G401 (cell line): ENCODE data around the gene CALCR. TPM values are rescaled to one million over a fixed set of nuclear protein-coding genes. Genes with fewer than 3 reads are reported as not detected.
A peak's percentile ranks its signal among the peaks of the same experiment; 100 is the strongest.

Source experiments
- DNase-seq: peaks from one replicate; pipeline ENCODE4 v3.0.0-alpha.2; 2015; ENCODE audit warnings: low spot score
- in situ Hi-C: cut with HindIII; loops from 2 replicates; pipeline ENCODE4 v1.10.0; 2016; ENCODE audit warnings: low sequenced_read_pairs, mixed read lengths
- total RNA-seq: library from RNA; depleted of rRNA; stranded (reverse); fragments of >200 nt; shearing (Covaris generic); gene quantifications from 2 replicates; pipeline ENCODE4 v1.2.3, GENCODE V29; 2014

Gene CALCR
- total RNA-seq, 1 experiment from 2014 or later, result not detected

DNA sequence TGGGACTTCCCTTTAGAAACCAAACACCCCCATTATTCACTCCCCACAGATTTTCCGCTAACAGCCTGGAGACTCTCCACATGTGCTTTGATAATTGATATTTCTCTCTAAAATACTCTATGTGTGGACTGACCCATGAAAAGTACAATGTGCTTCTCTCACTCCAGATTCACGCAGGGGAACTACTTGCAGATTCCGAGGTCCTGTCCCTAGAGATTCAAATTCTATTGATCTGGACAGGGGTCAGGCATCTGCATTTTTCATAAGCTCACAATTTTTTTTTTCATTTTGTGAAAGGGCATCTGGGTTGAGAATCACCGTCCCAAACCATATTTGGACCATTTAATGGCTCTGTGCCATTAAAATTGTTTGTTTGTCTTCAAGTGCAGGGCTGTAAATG lies 98.7 kb downstream of the CALCR start:
- in situ Hi-C loops, result no loop called here
- no peak for DNase-seq

DNA sequence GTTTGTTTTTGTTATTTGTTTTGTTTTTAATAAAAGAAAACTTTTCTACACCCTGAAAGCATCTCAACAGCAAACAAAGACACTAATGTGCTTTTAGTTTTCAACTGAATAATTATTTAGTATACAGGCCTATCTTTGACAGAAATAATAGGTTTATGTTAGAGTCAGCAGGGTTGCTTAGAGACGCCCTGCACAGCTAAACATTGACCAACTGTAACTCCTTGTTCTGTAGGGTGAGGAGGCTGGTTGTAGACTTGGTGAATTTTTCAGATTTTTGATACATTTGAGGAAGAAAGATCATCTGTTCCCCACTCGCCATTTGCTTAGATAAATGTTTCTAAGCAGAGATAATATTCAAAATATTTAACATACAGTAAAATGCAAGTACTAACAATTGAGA lies 103.1 kb downstream of the CALCR start:
- no peak for DNase-seq
- in situ Hi-C loops, result no loop called here

DNA sequence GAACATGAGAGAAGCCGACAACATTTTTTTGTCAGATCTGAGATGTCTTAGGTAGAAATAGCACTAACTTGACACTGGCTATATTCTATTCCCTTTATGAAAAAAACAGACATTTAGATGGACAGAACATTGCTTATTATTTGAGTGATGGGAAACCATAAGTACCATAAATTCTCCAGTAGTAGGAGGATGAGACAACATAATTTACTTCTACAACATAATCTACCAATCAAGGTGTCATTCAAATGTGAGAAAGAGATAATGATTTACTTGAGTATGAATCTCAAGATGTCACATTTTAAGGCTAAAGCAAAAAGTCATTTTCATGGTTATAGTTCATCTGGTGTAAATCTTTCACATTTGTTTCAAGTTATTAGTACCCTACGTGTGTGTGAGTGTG lies 110.8 kb downstream of the CALCR start:
- in situ Hi-C loops, result no loop called here
- DNase-seq, result no peak

DNA sequence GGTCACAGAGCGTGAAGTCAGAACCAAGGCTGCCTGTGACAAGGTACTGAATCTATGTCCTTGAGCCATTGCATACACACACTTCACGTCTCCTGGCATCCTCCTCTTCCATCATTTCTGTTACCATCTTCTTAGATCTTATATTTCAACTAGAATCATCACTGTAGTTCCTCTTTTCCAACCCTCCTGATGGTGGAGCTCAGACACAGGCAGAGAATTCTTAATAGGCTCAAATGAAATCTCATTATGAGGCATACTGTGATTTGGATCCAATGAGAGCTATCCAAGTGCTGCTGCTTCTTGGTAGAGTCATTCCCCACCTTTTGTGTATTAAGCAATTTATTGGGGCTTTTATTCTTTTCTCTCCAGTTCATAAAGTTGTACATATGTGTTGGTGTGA lies 113.2 kb downstream of the CALCR start:
- peak; percentile 44 for DNase-seq
- in situ Hi-C loops, result no loop called here

DNA sequence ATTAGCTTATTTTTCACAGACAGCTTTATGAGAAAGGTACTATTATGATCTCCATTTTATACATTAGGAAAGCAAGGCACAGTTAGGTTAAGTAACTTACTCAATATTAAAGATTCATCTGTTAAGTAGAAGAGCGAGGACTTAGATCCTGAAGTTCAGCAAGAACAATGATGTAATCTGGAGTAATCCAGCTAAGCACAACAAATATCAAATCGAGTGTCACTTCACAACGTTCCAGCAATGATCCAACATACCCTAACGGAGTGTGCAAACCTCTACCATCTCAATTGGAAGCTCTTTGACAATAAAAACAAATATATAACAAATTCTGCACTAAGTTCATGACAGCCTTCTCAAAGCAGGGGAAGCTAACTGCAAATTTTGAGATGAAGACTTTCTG lies 121.3 kb downstream of the CALCR start:
- DNase-seq, result no peak
- in situ Hi-C loops, result no loop called here

DNA sequence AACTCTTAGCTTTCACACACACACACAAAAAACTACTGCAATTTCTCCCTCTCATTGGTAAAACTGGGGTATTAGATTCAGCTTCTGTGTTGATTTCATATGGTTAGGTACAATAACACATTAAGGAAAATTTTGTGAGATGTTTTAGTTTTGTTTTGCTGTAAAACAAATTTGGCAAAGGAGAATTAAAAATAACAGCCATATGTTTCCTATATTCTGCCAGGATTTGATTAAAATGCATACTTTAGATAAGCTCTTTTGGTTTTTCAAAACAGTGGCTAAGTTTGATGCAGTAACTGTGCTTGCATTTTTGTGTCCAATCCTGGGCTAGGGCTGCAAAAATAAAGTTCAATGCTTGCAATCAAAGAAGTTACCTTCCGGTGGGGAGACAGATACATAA lies 126.3 kb downstream of the CALCR start:
- no peak for DNase-seq
- in situ Hi-C loops, result no loop called here

DNA sequence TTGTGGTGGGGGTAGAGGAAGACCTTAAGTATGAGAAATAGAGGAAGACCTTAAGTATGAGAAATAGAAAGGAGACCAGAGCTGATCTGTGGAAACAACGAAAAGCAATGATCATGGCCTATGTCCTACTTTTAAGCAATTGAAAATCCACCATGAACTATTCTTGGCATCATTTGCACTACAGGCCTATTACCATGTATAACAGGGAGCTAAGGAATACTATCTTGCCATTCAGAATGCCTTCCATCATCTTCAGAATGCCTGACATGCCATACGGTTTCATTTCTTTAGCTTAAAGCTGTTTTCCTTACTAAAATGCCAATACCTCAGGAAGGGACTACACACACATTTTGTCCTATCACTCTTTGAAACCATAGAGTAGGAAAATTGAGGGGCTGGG lies 127.0 kb downstream of the CALCR start:
- in situ Hi-C loops, result no loop called here

DNA sequence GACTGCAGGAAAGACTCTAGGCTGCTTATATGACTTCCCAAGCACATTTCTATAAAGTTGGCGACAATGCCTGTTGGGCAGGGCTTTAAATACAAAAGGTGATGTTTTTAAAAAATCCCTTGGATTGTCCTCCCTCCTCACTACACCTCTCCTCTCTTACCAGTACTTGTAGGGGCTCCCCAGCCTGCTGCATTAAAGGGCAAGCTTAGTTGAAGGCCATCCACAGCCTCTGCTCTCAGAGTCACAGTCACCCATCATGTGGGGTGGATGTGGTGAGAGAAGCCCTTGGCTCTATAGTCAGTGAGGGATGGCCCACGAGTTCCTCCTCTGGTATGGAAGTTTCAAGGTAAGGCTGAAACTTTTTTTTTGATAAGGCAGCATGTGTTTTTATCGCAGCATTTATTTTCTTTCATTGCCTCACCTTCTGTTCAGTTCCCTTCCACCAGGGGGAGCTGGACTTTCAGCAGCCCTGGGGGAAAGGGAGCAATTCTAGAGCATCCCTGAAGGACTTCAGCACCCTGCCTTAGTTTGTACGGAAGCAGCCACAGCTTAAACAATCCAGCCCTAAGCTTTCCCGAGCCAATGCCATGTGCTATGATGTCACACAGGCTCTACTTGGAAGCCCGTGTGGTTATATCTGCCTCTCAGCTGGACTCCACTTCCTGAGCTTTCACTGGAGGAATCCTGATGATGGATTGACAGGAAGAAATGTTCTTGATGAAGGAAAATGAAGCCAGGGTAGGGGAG lies 131.9 kb downstream of the CALCR start:
- in situ Hi-C loops, result no loop called here
- no peak for DNase-seq

More for the DNA sequence above, 127.0 kb downstream of the CALCR start:
- no peak for DNase-seq

DNA sequence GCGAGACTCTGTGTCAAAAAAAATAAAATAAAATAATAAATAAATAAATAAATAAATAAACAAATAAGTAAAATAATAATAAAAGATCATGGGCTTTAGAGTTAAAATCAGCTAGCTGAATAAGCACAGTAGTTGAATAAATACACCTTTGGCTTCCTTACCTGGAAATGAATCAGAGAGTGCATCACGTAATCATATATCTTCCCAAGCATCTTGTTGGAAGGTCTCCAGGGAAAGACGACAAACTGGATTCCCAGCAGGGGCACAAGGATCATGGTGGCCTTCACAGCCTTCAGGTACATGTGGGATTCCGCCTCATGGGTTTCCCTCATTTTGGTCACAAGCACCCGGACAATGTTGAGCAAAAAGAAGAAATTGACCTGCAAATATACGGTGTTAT lies 138.7 kb downstream of the CALCR start:
- in situ Hi-C loops, result no loop called here

DNA sequence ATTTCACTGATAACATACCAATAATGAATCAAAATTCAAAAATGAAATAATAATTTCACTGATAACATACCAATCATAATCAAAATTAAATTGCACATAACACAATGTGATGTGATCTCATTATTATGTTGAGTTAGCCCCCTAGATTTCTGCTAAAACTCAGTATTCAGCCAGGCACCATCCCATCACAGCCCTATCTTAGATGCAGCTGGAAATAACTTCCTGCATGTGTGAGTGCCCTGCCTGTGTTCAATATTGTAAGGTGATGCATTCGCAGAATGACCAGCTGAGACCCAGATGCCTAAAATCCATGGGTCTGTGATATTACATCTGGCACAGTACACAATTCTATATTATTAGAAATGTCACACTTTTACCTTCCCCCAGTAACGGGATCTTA lies 142.4 kb downstream of the CALCR start:
- DNase-seq, result no peak
- in situ Hi-C loops, result no loop called here

More for the DNA sequence above, 138.7 kb downstream of the CALCR start:
- DNase-seq, result no peak

DNA sequence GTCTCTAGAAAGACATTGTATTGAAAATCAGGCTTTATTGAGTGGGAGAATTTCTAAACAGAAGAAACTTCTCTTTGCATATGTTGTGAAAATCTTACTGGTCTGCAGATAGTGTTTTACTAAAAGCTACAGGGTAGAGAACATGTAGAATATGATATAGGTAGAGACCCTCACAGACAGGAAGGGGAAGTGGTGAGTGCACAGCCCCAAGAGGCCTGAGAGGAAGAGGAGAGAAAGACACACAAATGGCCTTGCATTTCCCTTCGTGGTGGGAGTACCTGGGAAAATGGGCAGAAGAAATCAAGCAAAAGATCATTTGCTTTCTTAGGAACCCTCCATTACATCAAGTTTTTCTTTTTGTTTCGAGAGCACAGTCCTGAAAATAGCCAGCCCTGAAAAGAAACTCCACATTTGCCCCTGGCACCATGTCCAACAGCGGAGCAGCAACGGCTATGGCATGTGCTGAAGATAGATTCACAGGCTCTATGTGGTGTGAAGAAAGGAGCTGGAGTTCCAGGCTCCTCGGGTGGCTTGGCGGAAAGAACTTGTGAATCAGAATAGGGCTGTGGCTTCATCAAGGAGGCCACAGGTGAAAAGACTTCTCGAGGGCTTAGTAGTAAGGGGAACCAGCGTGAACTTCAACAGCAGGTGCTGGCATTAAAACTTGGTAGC lies 143.5 kb downstream of the CALCR start:
- no peak for DNase-seq
- in situ Hi-C loops, result no loop called here

DNA sequence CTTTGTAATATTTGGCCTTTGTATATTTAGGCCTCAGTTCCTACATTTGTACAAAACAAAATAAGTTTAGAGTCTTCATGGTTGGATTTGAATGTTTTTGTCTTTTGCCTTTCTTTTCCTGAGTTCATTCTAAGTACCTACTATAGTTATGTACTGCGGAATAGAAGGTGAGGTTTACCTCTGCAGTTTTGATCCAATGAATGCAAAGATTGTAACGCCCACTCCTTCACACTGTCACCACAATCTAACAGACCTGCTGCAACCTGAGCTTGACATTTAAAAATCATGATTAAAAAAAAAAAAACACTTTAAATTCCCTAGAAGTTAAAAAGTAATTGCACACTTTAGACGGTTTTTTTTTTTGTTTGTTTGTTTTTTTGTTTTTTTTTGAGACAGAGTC lies 145.0 kb downstream of the CALCR start:
- in situ Hi-C loops, result no loop called here
- DNase-seq, result no peak

DNA sequence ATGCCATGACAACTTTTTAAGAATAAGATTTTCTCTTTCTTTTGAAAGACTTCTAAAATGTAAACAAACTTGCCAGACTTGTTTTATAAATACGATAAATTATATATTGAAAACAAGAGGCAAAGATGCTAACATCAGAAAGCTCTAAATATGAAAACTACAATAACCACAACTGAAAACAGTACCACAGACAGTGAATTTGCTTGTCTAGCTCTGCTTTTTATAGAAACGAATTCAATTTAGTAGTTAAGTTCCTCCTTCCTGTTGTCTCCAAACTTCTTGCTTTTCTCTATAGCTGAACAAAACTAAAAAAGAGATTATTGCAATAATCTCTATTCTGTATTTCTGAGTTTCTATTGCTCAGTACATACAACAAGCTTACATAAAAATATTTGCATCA lies 147.4 kb downstream of the CALCR start:
- no peak for DNase-seq
- in situ Hi-C loops, result no loop called here

DNA sequence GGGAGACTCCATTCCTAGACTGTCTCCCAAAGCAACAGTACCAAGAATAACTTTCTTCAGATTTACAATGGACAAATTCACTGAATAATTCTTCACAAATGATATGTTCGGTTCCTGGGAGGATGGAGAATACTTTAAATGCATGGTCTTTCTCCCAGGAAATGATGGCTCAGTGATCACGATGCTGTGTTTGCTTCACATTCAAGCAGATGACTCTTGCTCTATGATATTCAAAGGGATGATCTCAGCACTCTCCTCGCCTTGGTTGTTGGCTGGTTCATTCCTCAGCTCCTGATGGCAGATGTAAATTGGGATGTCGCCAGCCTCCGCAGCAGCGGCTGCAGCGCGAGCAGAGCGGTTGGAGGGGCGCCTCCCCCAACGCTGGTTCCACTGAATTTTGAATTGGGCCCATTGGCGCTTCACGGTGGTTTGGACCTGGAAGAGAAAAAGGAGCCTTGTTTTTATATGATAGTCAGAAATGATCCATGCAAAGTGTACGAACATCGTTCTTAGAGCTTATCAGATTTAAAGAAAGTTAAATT lies 148.3 kb downstream of the CALCR start:
- in situ Hi-C loops, result no loop called here

DNA sequence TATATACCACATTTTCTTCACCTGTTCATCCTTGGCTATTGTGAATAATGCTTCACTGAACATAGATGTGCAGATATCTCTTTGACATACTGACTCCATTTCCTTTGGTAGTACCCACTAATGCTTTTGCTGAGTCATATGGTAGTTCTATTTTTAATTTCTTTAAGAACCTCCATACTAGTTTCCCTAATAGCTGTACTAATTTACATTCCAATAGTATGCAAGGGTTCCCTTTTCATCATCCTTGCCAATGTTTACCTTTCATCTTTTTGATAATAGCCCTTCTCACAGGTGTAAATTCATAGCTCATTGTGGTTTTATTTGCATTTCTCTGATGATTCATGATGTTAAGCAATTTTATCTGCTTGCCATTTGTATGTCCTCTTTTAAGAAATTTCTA lies 159.9 kb downstream of the CALCR start:
- in situ Hi-C loops, result no loop called here
- no peak for DNase-seq

More for the DNA sequence above, 148.3 kb downstream of the CALCR start:
- no peak for DNase-seq

DNA sequence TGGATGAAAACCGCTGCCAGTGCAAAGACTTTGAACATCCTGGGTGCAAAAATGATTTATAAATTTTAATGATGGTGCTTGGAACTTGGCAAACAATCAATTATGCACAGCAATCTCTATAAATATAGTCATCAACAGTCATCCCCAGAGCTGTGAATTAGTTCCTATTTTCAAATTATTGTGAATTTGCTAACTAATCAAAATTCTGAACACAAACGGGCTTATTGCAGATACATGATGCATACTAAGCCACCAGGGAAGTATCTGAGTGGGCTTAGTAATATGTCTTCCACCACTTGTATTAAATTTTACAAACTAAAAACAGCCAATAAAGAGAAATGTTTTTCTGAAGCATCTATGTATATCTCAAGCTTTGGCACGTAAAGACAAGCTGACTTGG lies 165.2 kb downstream of the CALCR start:
- in situ Hi-C loops, result no loop called here
- DNase-seq, result no peak

DNA sequence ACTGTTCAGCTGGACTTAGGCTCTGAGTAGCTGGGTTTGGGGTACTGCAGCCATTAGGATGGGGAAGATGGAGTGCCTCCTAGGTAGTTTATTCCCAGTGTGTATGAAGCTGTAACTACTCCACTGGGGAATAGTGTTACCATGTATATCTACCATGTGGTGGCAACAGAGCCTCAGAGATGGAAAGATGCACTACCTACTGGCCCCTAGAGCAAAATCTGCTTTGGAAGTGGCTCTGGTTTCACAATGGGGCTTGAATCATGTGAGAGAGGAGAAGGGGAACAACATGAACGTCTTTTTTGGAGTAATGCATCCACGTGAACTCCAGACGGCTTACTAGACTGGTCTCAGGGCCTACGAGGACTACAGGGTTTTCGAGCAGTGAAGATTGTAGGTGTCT lies 167.3 kb downstream of the CALCR start:
- DNase-seq, result no peak
- in situ Hi-C loops, result no loop called here

DNA sequence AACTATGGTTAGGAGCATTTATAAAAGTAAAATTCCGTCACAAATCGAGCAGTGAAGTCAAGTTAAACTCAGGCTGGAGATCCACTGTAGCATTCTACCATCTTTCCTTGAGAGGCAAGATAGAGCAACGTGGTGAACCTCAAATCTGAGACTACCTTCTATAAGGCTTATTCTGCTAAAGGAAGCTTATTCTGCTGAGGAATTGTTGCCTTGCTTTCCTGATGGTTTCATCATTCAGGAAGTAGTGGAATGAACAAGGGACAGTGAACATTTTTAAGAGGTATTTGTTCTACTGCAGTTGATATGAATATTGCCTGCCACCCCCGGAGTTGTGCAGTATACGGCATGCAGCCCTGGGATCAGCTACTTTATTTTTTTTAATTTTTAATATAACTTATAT lies 171.6 kb downstream of the CALCR start:
- in situ Hi-C loops, result no loop called here
- DNase-seq, result no peak

DNA sequence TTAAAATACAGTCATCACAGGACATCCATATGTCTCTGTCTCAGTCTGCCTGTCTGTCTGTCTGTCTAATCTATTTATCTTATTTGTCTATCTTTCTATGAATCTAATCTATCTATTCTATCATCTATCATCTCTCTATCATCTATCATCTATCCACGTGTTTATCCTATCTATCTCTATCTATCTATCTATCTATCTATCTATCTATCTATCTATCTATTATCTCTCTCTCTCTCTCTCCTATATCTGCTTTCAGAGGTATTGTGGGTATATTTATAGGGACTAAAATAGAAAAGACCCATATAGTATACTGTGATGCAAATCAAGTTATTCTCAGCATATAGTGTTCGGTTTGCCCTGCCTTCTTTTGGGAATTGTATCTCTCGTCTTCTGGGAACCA lies 174.9 kb downstream of the CALCR start:
- in situ Hi-C loops, result no loop called here
- DNase-seq, result no peak

DNA sequence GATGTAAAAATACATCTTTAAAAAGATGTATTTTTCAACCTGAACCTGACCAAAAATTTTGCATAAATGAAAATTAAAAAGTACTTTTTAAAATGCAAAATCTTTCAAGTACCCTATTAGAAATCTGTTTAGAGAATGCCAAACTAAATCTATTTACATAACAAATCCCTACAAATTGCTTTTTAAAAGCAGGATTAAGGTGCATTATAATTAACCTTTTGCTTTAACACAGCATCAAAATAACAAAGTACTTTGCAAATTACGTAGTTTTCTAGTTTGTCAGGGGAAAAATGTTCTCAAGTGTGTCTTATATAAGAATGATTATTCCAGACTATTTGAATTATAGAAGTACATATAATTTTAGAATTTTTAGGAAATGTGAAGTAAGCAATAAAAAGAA lies 181.5 kb downstream of the CALCR start:
- in situ Hi-C loops, result no loop called here
- no peak for DNase-seq

DNA sequence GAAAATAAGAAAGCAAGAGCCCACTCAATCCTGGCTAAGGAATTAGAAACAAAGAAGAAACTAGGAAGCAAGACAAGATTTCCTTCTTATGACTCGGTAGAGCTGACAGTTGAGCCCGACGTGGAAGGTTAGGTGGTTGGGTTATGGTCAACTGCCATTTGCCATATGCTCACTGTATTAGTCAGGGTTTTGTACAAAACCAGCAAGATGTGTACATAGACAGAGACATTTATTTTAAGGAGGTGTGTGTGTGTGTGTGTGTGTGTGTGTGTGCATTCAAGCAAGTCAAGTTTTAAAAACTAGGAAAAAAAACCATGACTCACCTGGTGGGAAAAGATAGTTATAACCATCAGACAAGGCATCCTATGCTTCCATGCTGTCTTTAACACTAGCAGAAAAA lies 183.9 kb downstream of the CALCR start:
- no peak for DNase-seq
- in situ Hi-C loops, result no loop called here
